ENCODE measurements around the gene INPP5D.
"Not testable (repeated sequence)": the region's sequence is repeated elsewhere in the genome, so short reads cannot be mapped to it uniquely, and the experiment has no call there.

INPP5D gene

GRCh38 chr2:233033672-233034071 is 26.5 kb upstream of the INPP5D start:
- no peak for DNase-seq

- DNase-seq, result no peak
Measured at GRCh38 chr2:233034091-233034882, 25.9 kb upstream of the INPP5D start.

GRCh38 chr2:233035426-233036161 is 24.5 kb upstream of the INPP5D start:
- no peak for DNase-seq

GRCh38 chr2:233036162-233036838 is 23.8 kb upstream of the INPP5D start:
- no peak for DNase-seq

- no peak for DNase-seq
Measured at GRCh38 chr2:233037078-233037477, 23.1 kb upstream of the INPP5D start.

GRCh38 chr2:233039212-233039845 is 20.8 kb upstream of the INPP5D start:
- no peak for DNase-seq

GRCh38 chr2:233039846-233040530 is 20.2 kb upstream of the INPP5D start:
- DNase-seq, result no peak

GRCh38 chr2:233040571-233040970 is 19.6 kb upstream of the INPP5D start:
- DNase-seq, result no peak

- DNase-seq, result no peak
Measured at GRCh38 chr2:233041722-233042323, 18.3 kb upstream of the INPP5D start.

GRCh38 chr2:233042549-233042948 is 17.6 kb upstream of the INPP5D start:
- DNase-seq, result no peak

GRCh38 chr2:233044974-233045605 is 15.1 kb upstream of the INPP5D start:
- DNase-seq, result no peak

GRCh38 chr2:233047206-233047605 is 12.9 kb upstream of the INPP5D start:
- no peak for DNase-seq

- no peak for DNase-seq
Measured at GRCh38 chr2:233047667-233048066, 12.5 kb upstream of the INPP5D start.

GRCh38 chr2:233048569-233049193 is 11.5 kb upstream of the INPP5D start:
- DNase-seq, result no peak

- no peak for DNase-seq
Measured at GRCh38 chr2:233049194-233049761, 10.9 kb upstream of the INPP5D start.

GRCh38 chr2:233051241-233052149 is 8.6 kb upstream of the INPP5D start:
- DNase-seq, result no peak

GRCh38 chr2:233052517-233052916 is 7.6 kb upstream of the INPP5D start:
- DNase-seq, result not testable (repeated sequence)

GRCh38 chr2:233053928-233054784 is 6.0 kb upstream of the INPP5D start:
- peak; percentile 56 for DNase-seq

- no peak for DNase-seq
Measured at GRCh38 chr2:233055362-233055761, 4.8 kb upstream of the INPP5D start.
